HG03064 (cell line): ENCODE results near the gene DKK3.
"Not testable (repeated sequence)": the region's sequence is repeated elsewhere in the genome, so short reads cannot be mapped to it uniquely, and the experiment has no call there.

ENCODE experiments used
- ATAC-seq: cut with Tn5 transposase; IDR thresholded peaks from one replicate; pipeline ENCODE4 v1.9.1; 2021; ENCODE audit warnings: low read depth; ENCODE audit not compliant: unreplicated experiment

DKK3 gene

GRCh38 chr11:12007769-12008737 is at the start of gene DKK3:
TSS of gene DKK3 (minus strand) at chr11:12008626. CDS start at chr11:12008582, 44 bp downstream.
- ATAC-seq = no peak

- no peak for ATAC-seq
Measured at GRCh38 chr11:12057299-12057980, 49.0 kb upstream of the DKK3 start.

- ATAC-seq = no peak
Measured at GRCh38 chr11:12056119-12056518, 47.7 kb upstream of the DKK3 start.

GRCh38 chr11:12053606-12054361 is 45.4 kb upstream of the DKK3 start:
- ATAC-seq = no peak

- ATAC-seq = no peak
Measured at GRCh38 chr11:12052676-12053605, 44.5 kb upstream of the DKK3 start.

- no peak for ATAC-seq
Measured at GRCh38 chr11:12051287-12051662, 42.8 kb upstream of the DKK3 start.

GRCh38 chr11:12050470-12051286 is 42.3 kb upstream of the DKK3 start:
- no peak for ATAC-seq

GRCh38 chr11:12048936-12049790 is 40.7 kb upstream of the DKK3 start:
- no peak for ATAC-seq

- no peak for ATAC-seq
Measured at GRCh38 chr11:12046636-12047236, 38.3 kb upstream of the DKK3 start.

- ATAC-seq = no peak
Measured at GRCh38 chr11:12045914-12046635, 37.6 kb upstream of the DKK3 start.

- no peak for ATAC-seq
Measured at GRCh38 chr11:12044799-12045198, 36.4 kb upstream of the DKK3 start.

- no peak for ATAC-seq
Measured at GRCh38 chr11:12043959-12044791, 35.7 kb upstream of the DKK3 start.

- no peak for ATAC-seq
Measured at GRCh38 chr11:12043221-12043620, 34.8 kb upstream of the DKK3 start.

- no peak for ATAC-seq
Measured at GRCh38 chr11:12042215-12042676, 33.8 kb upstream of the DKK3 start.

- not testable (repeated sequence) for ATAC-seq
Measured at GRCh38 chr11:12040719-12041118, 32.3 kb upstream of the DKK3 start.

GRCh38 chr11:12032968-12033367 is 24.5 kb upstream of the DKK3 start:
- ATAC-seq = no peak
